ENCODE data around the gene POM121L2. TPM values are rescaled to one million over a fixed set of nuclear protein-coding genes. Genes with fewer than 3 reads are reported as not detected.

The POM121L2 gene
- total and polyA plus RNA-seq, 9 of the 15 experiments (the other 6 are each of a cell fraction or from before 2014, with no cell fraction given): 0.23 to 0.45 TPM; not detected in 7

GRCh38 chr6:27290065-27290849, 21.8 kb downstream of the POM121L2 start (continued):
- TF ChIP-seq BRF2 (IDR thresholded peaks at IDR 0.05; ENCODE audit: borderline replicate concordance, insufficient read depth, insufficient read length): no peak
- TF ChIP-seq PHF21A (IDR thresholded peaks at IDR 0.05; ENCODE audit: borderline replicate concordance, low read depth): no peak
- peak; percentile 30; the same call in 1 of the 2 replicates for TF ChIP-seq MBD1 (CRISPR knock-in tag; IDR thresholded peaks at IDR 0.05)
- TF ChIP-seq ZNF282 (CRISPR knock-in tag; IDR thresholded peaks at IDR 0.05): no peak
- TF ChIP-seq ZNF407 (IDR thresholded peaks at IDR 0.05; ENCODE audit: low read depth): peak; percentile 43; the same call in 1 of the 2 replicates
- peak; percentile 38; the same call in 1 of the 2 replicates for TF ChIP-seq TARDBP (IDR thresholded peaks at IDR 0.05)
- TF ChIP-seq KLF13 (tag; IDR thresholded peaks at IDR 0.05; ENCODE audit: borderline replicate concordance, low read depth): no peak
- peak; percentile 59; the same call in 1 of the 2 replicates for TF ChIP-seq SP1 (CRISPR knock-in tag; IDR thresholded peaks at IDR 0.05)
- no peak for TF ChIP-seq GTF2B (IDR thresholded peaks at IDR 0.05; ENCODE audit: extremely low read depth, insufficient read length)
- peak; percentile 72 for TF ChIP-seq FOXJ2 (tag; IDR thresholded peaks at IDR 0.05)
- TF ChIP-seq CEBPG (CRISPR knock-in tag; IDR thresholded peaks at IDR 0.05): no peak
- no peak for TF ChIP-seq CEBPG (tag; conservative IDR thresholded peaks at IDR 0.05 in 1 of 2, IDR thresholded peaks at IDR 0.05 in 1 of 2)
- TF ChIP-seq ZBED1 (IDR thresholded peaks at IDR 0.05): no peak
- TF ChIP-seq ZC3H8 (IDR thresholded peaks at IDR 0.05): no peak
